Caco-2 (cell line): ENCODE results near the gene PPP4R2. TPM values are rescaled to one million over a fixed set of nuclear protein-coding genes. Genes with fewer than 3 reads are reported as not detected.

ENCODE experiments used
- BruUV-seq: library from RNA; stranded (reverse); fragments of 400-500 nt; replicated peaks from 2 replicates; lab custom pipeline; 2021; lab: Mats Ljungman, UMichigan
- CTCF ChIA-PET: fragments of 300-600 bp; sonication (Branson Sonifier 250); formaldehyde crosslinking; loops from one replicate; lab custom pipeline; 2022; ENCODE audit warnings: antibody characterized with exemption; lab: Charles Lee
- POLR2A ChIA-PET: fragments of 300-600 bp; sonication (Branson Sonifier 250); formaldehyde crosslinking; loops from one replicate; lab custom pipeline; 2022; ENCODE audit warnings: antibody characterized with exemption; lab: Charles Lee
- DNase-seq, 2 experiments: peaks; one replicate each; pipeline versions ENCODE4 v3.0.0 to v3.0.0-alpha.2; 2020 to 2022
- H3K27me3 ChIP-seq: replicated peaks from 2 replicates; pipeline ENCODE4 v1.6.0; 2011; ENCODE audit warnings: low read length; ENCODE audit not compliant: control insufficient read depth, insufficient read depth
- H3K36me3 ChIP-seq: 2 replicates; pipeline ENCODE4 v1.5.1; 2011; ENCODE audit warnings: low read length; ENCODE audit not compliant: control insufficient read depth, insufficient read depth
- H3K4me1 ChIP-seq: fragments of 250-450 bp; sonication (Bioruptor Pico); 2 replicates; pipeline ENCODE4 v1.5.1; 2020; ENCODE audit warnings: mild to moderate bottlenecking
- H3K4me3 ChIP-seq: 2 replicates; pipeline ENCODE4 v1.5.1; 2011; ENCODE audit warnings: low read depth, mild to moderate bottlenecking, control low read depth, low read length
- H3K9me3 ChIP-seq: fragments of 250-450 bp; sonication (Bioruptor Pico); 2 replicates; pipeline ENCODE4 v1.5.1; 2020; ENCODE audit warnings: mild to moderate bottlenecking, moderate library complexity
- H3K27ac Mint-ChIP-seq: one replicate; pipeline ENCODE4 v1.8.0; 2022; ENCODE audit warnings: mixed read lengths; ENCODE audit not compliant: unreplicated experiment
- H3K27me3 Mint-ChIP-seq: one replicate; pipeline ENCODE4 v1.8.0; 2022; ENCODE audit warnings: mixed read lengths; ENCODE audit not compliant: insufficient read depth, unreplicated experiment
- H3K36me3 Mint-ChIP-seq: one replicate; pipeline ENCODE4 v1.8.0; 2022; ENCODE audit warnings: mild to moderate bottlenecking, mixed read lengths; ENCODE audit not compliant: insufficient read depth, unreplicated experiment
- H3K4me1 Mint-ChIP-seq: one replicate; pipeline ENCODE4 v1.8.0; 2022; ENCODE audit warnings: low read depth, mixed read lengths; ENCODE audit not compliant: unreplicated experiment
- H3K4me3 Mint-ChIP-seq: one replicate; pipeline ENCODE4 v1.8.0; 2022; ENCODE audit warnings: mild to moderate bottlenecking, moderate library complexity, mixed read lengths; ENCODE audit not compliant: unreplicated experiment
- H3K9me3 Mint-ChIP-seq: one replicate; pipeline ENCODE4 v1.8.0; 2022; ENCODE audit warnings: mixed read lengths; ENCODE audit not compliant: unreplicated experiment
- intact Hi-C: fragments of 100-400 bp; cut with micrococcal nuclease; formaldehyde crosslinking; loops from one replicate; pipeline ENCODE4 v1.10.0; 2022; ENCODE audit not compliant: unreplicated experiment
- total RNA-seq: library from RNA; stranded (reverse); gene quantifications from 2 replicates; pipeline ENCODE4 v1.2.3, GENCODE V29; 2022
- TF ChIP-seq, protein P1 (sequence below), 2 experiments: fragments of 200-600 bp in 1 of 2; IDR thresholded peaks; 1 replicate in 1 of 2; 2 replicates in 1 of 2; pipeline versions ENCODE4 v1.5.1 to v1.8.0; 2011 to 2022; ENCODE audit warnings: antibody characterized with exemption in 1 of 2, control low read depth in 1 of 2, inconsistent platforms in 1 of 2, low read depth in 1 of 2, low read length in 1 of 2, mild to moderate bottlenecking in 1 of 2, moderate library complexity in 1 of 2; ENCODE audit not compliant: insufficient read depth in 1 of 2, severe bottlenecking in 1 of 2, unreplicated experiment in 1 of 2

The PPP4R2 gene
- total RNA-seq, 1 experiment from 2014 or later: 91.3 TPM

DNA sequence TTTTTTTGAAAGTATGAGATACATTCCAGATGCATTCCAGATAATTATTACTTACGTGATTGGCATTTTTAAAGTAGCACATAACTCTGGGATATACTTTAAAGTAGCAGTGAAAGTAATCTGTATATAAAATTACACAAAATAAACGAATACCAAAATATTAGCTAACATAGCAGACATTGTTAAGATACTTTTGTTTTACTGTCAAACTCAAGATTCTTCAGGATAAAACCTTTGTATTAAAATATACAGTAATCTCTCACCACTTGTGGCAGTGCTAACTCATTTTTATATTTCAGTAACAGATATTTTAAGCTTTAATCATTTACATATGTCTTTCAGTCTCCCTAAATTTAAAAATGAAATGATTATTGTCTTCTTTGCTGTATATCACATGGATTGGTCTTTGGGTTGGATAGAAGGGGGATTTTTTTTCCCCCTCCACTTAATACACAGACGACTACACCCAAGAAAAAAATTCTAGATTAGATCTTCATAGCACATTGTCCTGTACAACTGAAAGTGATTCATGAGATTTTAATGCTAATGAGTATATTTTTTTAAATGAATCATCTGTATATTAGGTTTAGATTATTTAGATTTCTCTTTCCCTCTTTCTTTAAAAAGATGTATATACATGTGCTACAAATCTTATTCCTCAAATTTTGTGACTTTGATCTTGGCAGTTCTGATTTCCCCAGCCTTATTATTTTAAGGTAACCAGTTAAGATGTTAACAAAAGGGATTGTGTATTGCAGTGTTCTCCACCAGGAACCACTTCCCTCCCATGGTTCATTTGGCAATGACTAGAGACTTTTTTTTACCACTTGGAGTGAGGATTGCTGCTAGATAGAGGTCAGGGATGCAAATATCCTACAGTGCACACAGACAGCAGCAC is 40.3 kb downstream of the PPP4R2 start:
- intact Hi-C loops: no loop called here

DNA sequence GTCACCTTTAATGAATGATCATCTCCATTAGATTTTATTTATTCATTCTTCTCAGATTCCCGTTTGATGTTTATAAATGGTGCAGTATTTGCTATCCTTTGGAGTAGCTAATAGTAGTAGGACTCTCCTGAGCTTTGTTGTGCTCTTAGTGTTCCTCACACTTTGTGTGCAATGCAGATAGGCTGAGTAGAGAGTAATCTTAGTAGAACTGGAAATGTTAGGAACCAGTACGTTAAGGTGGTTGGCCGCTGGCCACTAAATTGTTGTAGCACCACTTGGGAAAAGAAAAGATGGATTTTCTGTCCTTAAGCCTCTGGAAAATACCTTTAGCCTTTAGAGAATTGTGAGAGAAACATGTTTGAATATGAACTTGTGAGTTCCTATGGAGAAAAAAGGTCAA is 44.9 kb downstream of the PPP4R2 start:
- peaks cover 21% of the 10 kb centered on the region; the same call in 1 of the 2 replicates for H3K4me1 ChIP-seq
- CTCF ChIA-PET: no interaction called here
- no peak overlapping the region for H3K27ac Mint-ChIP-seq

More for the DNA sequence above, 40.3 kb downstream of the PPP4R2 start:
- H3K4me1 Mint-ChIP-seq: peaks cover 16% of the 10 kb centered on the region
- ChIA-PET CTCF (no interaction called here), POLR2A (no interaction called here)
- H3K9me3 Mint-ChIP-seq: no peaks in the 10 kb centered on the region
- DNase-seq: no peak
- H3K27me3 ChIP-seq: no peaks in the 10 kb centered on the region
- H3K4me3 Mint-ChIP-seq: no peak overlapping the region
- BruUV-seq: no TSS peak
- H3K27ac Mint-ChIP-seq: no peak overlapping the region
- H3K4me3 ChIP-seq: no peak overlapping the region
- H3K9me3 ChIP-seq: no peaks in the 10 kb centered on the region
- no peaks in the 10 kb centered on the region for H3K36me3 ChIP-seq
- H3K36me3 Mint-ChIP-seq: peaks cover 23% of the 10 kb centered on the region
- peaks cover 4% of the 10 kb centered on the region; the same call in 1 of the 2 replicates for H3K4me1 ChIP-seq
- TF ChIP-seq, protein P1, sequence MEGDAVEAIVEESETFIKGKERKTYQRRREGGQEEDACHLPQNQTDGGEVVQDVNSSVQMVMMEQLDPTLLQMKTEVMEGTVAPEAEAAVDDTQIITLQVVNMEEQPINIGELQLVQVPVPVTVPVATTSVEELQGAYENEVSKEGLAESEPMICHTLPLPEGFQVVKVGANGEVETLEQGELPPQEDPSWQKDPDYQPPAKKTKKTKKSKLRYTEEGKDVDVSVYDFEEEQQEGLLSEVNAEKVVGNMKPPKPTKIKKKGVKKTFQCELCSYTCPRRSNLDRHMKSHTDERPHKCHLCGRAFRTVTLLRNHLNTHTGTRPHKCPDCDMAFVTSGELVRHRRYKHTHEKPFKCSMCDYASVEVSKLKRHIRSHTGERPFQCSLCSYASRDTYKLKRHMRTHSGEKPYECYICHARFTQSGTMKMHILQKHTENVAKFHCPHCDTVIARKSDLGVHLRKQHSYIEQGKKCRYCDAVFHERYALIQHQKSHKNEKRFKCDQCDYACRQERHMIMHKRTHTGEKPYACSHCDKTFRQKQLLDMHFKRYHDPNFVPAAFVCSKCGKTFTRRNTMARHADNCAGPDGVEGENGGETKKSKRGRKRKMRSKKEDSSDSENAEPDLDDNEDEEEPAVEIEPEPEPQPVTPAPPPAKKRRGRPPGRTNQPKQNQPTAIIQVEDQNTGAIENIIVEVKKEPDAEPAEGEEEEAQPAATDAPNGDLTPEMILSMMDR (IDR thresholded peaks at IDR 0.05; ENCODE audit: insufficient read depth in 1 of 2, low read depth in 1 of 2, low read length in 1 of 2, severe bottlenecking in 1 of 2, unreplicated experiment in 1 of 2): no peak
- no peaks in the 10 kb centered on the region for H3K27me3 Mint-ChIP-seq

DNA sequence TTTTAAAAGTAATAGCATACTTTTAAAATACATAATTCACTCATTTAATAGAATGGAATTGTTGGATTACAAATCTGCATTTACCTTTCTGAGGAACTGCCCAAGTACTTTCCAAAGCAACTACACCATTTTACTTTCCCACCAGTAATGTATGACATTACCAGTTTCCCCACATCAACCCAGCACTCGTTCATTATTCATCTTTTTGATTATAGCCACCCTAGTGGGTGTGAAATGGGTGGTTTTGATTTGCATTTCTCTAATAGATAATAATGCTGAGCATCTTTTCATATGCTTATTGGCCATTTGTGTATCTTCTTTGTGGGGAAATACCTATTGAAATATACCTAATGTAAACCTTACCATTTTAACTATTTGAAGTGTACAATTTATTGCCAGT is 46.8 kb downstream of the PPP4R2 start:
- Histone ChIP-seq H3K27me3 (no peaks in the 10 kb centered on the region), H3K4me1 (peaks cover 23% of the 10 kb centered on the region; the same call in 1 of the 2 replicates), H3K9me3 (no peaks in the 10 kb centered on the region), H3K4me3 (no peak overlapping the region), H3K36me3 (no peaks in the 10 kb centered on the region)
- Mint-ChIP-seq H3K4me1 (peaks cover 12% of the 10 kb centered on the region), H3K27me3 (no peaks in the 10 kb centered on the region), H3K4me3 (no peak overlapping the region), H3K27ac (no peak overlapping the region), H3K36me3 (peaks cover 15% of the 10 kb centered on the region), H3K9me3 (no peaks in the 10 kb centered on the region)
- ChIA-PET CTCF (no interaction called here), POLR2A (no interaction called here)
- BruUV-seq: no TSS peak
- no peak for DNase-seq
- intact Hi-C loops: no loop called here
- TF ChIP-seq, protein P1 (IDR thresholded peaks at IDR 0.05; ENCODE audit: insufficient read depth in 1 of 2, low read depth in 1 of 2, low read length in 1 of 2, severe bottlenecking in 1 of 2, unreplicated experiment in 1 of 2): no peak

More for the DNA sequence above, 44.9 kb downstream of the PPP4R2 start:
- TF ChIP-seq, protein P1 (IDR thresholded peaks at IDR 0.05; ENCODE audit: insufficient read depth in 1 of 2, low read depth in 1 of 2, low read length in 1 of 2, severe bottlenecking in 1 of 2, unreplicated experiment in 1 of 2): no peak
- no peaks in the 10 kb centered on the region for H3K9me3 ChIP-seq
- H3K9me3 Mint-ChIP-seq: no peaks in the 10 kb centered on the region
- H3K27me3 ChIP-seq: no peaks in the 10 kb centered on the region
- H3K4me3 ChIP-seq: no peak overlapping the region
- DNase-seq: no peak
- no peaks in the 10 kb centered on the region for H3K27me3 Mint-ChIP-seq
- intact Hi-C loops: no loop called here
- BruUV-seq: no TSS peak
- POLR2A ChIA-PET: no interaction called here
- peaks cover 5% of the 10 kb centered on the region for H3K36me3 Mint-ChIP-seq
- peaks cover 15% of the 10 kb centered on the region for H3K4me1 Mint-ChIP-seq
- H3K4me3 Mint-ChIP-seq: no peak overlapping the region
- no peaks in the 10 kb centered on the region for H3K36me3 ChIP-seq
